Astrocyte (in vitro differentiated cells and primary cell): ENCODE measurements around the gene GLT1D1. TPM values are rescaled to one million over a fixed set of nuclear protein-coding genes. Genes with fewer than 3 reads are reported as not detected.

Source experiments
- DNase-seq: peaks from one replicate; pipeline ENCODE4 v3.0.0-alpha.2; 2010; ENCODE audit warnings: low read depth
- FAIRE-seq: peaks from 2 replicates; lab custom pipeline; 2011; peaks lifted over from hg19 to GRCh38; lab: Jason Lieb, UNC
- H2AFZ ChIP-seq: 2 replicates; pipeline ENCODE4 v1.6.0; 2012; ENCODE audit warnings: low read depth, low read length, inconsistent platforms
- H3K27ac ChIP-seq: 2 replicates; pipeline ENCODE4 v1.5.1; 2011; ENCODE audit warnings: low read depth, low read length, inconsistent platforms
- H3K27me3 ChIP-seq: 2 replicates; pipeline ENCODE4 v1.6.0; 2011; ENCODE audit warnings: low read length, inconsistent platforms; ENCODE audit not compliant: insufficient read depth
- H3K36me3 ChIP-seq: 2 replicates; pipeline ENCODE4 v1.5.1; 2011; ENCODE audit warnings: low read length, inconsistent platforms; ENCODE audit not compliant: insufficient read depth
- H3K4me1 ChIP-seq: 2 replicates; pipeline ENCODE4 v1.5.1; 2011; ENCODE audit warnings: low read length, inconsistent platforms; ENCODE audit not compliant: insufficient read depth
- H3K4me2 ChIP-seq: 2 replicates; pipeline ENCODE4 v1.6.0; 2012; ENCODE audit warnings: low read length, inconsistent platforms
- H3K4me3 ChIP-seq: 2 replicates; pipeline ENCODE4 v1.5.1; 2011; ENCODE audit warnings: low read depth, mild to moderate bottlenecking, low read length, inconsistent platforms; ENCODE audit not compliant: insufficient read depth
- H3K79me2 ChIP-seq: 2 replicates; pipeline ENCODE4 v1.6.0; 2012; ENCODE audit warnings: mild to moderate bottlenecking, low read length, inconsistent platforms; ENCODE audit not compliant: insufficient read depth
- H3K9ac ChIP-seq: 2 replicates; pipeline ENCODE4 v1.6.0; 2012; ENCODE audit warnings: mild to moderate bottlenecking, low read length, inconsistent platforms
- H3K9me3 ChIP-seq: 2 replicates; pipeline ENCODE4 v1.5.1; 2012; ENCODE audit warnings: low read depth, mild to moderate bottlenecking, low read length, inconsistent platforms; ENCODE audit not compliant: insufficient read depth
- H4K20me1 ChIP-seq: 2 replicates; pipeline ENCODE4 v1.6.0; 2012; ENCODE audit warnings: low read length, inconsistent platforms; ENCODE audit not compliant: insufficient read depth
- H3K27ac Mint-ChIP-seq: one replicate; pipeline ENCODE4 v1.8.0; 2021; ENCODE audit warnings: mild to moderate bottlenecking, mixed read lengths; ENCODE audit not compliant: unreplicated experiment
- H3K27me3 Mint-ChIP-seq: one replicate; pipeline ENCODE4 v1.8.0; 2021; ENCODE audit warnings: low read depth, mixed read lengths; ENCODE audit not compliant: unreplicated experiment
- H3K36me3 Mint-ChIP-seq: one replicate; pipeline ENCODE4 v1.8.0; 2021; ENCODE audit warnings: low read depth, mixed read lengths; ENCODE audit not compliant: unreplicated experiment
- H3K4me1 Mint-ChIP-seq: one replicate; pipeline ENCODE4 v1.8.0; 2021; ENCODE audit warnings: low read depth, mixed read lengths; ENCODE audit not compliant: unreplicated experiment
- H3K4me3 Mint-ChIP-seq: one replicate; pipeline ENCODE4 v1.8.0; 2021; ENCODE audit warnings: mild to moderate bottlenecking, moderate library complexity, mixed read lengths; ENCODE audit not compliant: unreplicated experiment
- H3K9me3 Mint-ChIP-seq: one replicate; pipeline ENCODE4 v1.8.0; 2021; ENCODE audit warnings: mild to moderate bottlenecking, mixed read lengths; ENCODE audit not compliant: unreplicated experiment
- EZH2 ChIP-seq: IDR thresholded peaks from 2 replicates; pipeline ENCODE4 v1.6.1; 2012; ENCODE audit warnings: mild to moderate bottlenecking, low read length, inconsistent platforms; ENCODE audit not compliant: insufficient read depth
- total RNA-seq: library from RNA; stranded (reverse); gene quantifications from 2 replicates; pipeline ENCODE4 v1.2.1, GENCODE V29; 2021
- TF ChIP-seq, protein P1 (sequence below): IDR thresholded peaks from 2 replicates; pipeline ENCODE4 v1.5.1; 2011; ENCODE audit warnings: low read depth, mild to moderate bottlenecking, inconsistent platforms, low read length, moderate library complexity; ENCODE audit not compliant: insufficient read depth

Gene GLT1D1
- total RNA-seq, 1 donor from 2014 or later: 0.16 TPM

DNA sequence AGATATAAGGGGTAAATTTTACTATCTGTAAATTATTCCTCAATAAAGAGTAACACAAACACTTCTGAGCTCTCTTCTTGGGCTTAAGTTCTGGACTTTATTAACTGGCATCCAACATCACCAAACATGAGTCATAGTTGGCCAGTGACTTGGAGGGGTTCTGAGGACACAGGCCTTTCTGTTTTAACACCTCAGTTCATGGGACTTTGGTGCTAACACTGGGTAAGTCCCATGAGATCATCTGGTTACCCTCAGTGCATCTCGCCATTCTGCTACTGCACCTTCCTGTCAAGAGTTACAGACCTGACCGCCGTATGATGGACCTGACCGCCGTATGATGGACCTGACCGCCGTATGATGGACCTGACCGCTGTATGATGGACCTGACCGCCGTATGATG lies 39.4 kb upstream of the GLT1D1 start:
- H3K27ac Mint-ChIP-seq: no peak overlapping the region
- H3K4me2 ChIP-seq: no peak overlapping the region
- no peak overlapping the region for H2AFZ ChIP-seq
- H3K4me1 Mint-ChIP-seq: peaks cover 22% of the 10 kb centered on the region
- TF ChIP-seq, protein P1, sequence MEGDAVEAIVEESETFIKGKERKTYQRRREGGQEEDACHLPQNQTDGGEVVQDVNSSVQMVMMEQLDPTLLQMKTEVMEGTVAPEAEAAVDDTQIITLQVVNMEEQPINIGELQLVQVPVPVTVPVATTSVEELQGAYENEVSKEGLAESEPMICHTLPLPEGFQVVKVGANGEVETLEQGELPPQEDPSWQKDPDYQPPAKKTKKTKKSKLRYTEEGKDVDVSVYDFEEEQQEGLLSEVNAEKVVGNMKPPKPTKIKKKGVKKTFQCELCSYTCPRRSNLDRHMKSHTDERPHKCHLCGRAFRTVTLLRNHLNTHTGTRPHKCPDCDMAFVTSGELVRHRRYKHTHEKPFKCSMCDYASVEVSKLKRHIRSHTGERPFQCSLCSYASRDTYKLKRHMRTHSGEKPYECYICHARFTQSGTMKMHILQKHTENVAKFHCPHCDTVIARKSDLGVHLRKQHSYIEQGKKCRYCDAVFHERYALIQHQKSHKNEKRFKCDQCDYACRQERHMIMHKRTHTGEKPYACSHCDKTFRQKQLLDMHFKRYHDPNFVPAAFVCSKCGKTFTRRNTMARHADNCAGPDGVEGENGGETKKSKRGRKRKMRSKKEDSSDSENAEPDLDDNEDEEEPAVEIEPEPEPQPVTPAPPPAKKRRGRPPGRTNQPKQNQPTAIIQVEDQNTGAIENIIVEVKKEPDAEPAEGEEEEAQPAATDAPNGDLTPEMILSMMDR: no peak
- TF ChIP-seq EZH2: no peak
- peaks cover 96% of the 10 kb centered on the region for H3K79me2 ChIP-seq
- DNase-seq (no peak), FAIRE-seq (peak; percentile 43)
- H3K9ac ChIP-seq: no peak overlapping the region
- no peaks in the 10 kb centered on the region for H3K27me3 ChIP-seq
- peaks cover 4% of the 10 kb centered on the region for H3K36me3 ChIP-seq
- no peaks in the 10 kb centered on the region for H3K9me3 ChIP-seq
- no peak overlapping the region for H3K4me3 Mint-ChIP-seq
- H3K27me3 Mint-ChIP-seq: no peaks in the 10 kb centered on the region
- H3K9me3 Mint-ChIP-seq: no peaks in the 10 kb centered on the region
- peak overlapping the region; percentile 45 for H3K27ac ChIP-seq
- no peak overlapping the region for H3K4me3 ChIP-seq
- peaks cover 29% of the 10 kb centered on the region for H3K4me1 ChIP-seq
- no peaks in the 10 kb centered on the region for H3K36me3 Mint-ChIP-seq
- H4K20me1 ChIP-seq: peaks cover 54% of the 10 kb centered on the region

DNA sequence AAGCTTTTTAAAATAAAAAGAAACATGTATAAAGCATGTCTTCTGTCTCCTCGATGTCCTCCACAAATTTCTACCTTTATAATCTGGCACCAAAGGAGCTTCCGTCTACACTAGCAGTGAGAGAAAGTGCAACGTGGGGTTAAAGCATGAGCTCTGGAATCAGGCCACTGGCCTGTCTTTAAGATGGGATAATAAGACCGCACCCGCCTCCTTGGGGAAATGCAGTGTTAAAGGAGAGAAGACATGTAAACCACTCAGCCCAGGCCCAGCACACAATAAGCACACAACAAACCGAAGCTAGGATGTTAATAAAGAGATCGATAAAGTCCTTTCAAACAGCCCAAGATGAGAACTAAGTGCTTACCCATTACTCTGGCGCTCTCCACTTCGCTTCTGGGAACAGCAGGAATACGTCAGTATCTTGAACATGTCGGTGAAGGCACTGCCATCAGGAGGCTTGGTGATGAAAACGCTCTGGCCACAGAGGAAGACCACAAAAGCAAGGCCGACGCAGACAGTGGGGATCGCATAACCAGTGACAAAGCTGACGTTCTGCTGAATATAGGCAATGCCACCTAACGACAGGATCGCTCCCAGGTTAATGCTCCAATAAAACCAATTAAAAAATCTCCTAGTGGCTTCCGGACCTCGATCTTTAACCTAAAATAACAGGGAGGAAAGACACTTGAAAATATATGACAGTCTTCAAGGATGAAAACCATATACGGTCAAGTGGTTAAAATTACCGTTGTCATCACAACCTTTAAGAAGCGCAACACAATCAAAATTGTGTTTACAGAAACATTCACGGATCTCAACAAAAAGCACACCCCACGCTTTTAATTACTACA lies 38.6 kb upstream of the GLT1D1 start:
- FAIRE-seq: no peak
- H3K9me3 Mint-ChIP-seq: no peaks in the 10 kb centered on the region
- H3K79me2 ChIP-seq: peaks cover 99% of the 10 kb centered on the region
- no peak overlapping the region for H3K27ac Mint-ChIP-seq
- H3K27ac ChIP-seq: no peak overlapping the region
- peaks cover 22% of the 10 kb centered on the region for H3K4me1 Mint-ChIP-seq
- H3K9me3 ChIP-seq: no peaks in the 10 kb centered on the region
- H2AFZ ChIP-seq: no peak overlapping the region
- no peak for TF ChIP-seq EZH2
- TF ChIP-seq, protein P1: no peak
- no peak overlapping the region for H3K4me3 ChIP-seq
- H3K4me1 ChIP-seq: peaks cover 33% of the 10 kb centered on the region
- H4K20me1 ChIP-seq: peaks cover 52% of the 10 kb centered on the region
- peaks cover 4% of the 10 kb centered on the region for H3K36me3 ChIP-seq
- DNase-seq: no peak
- no peak overlapping the region for H3K4me3 Mint-ChIP-seq
- no peaks in the 10 kb centered on the region for H3K27me3 Mint-ChIP-seq
- H3K36me3 Mint-ChIP-seq: no peaks in the 10 kb centered on the region
- H3K27me3 ChIP-seq: no peaks in the 10 kb centered on the region
- no peak overlapping the region for H3K4me2 ChIP-seq
- no peak overlapping the region for H3K9ac ChIP-seq
